ENCODE measurements around the gene QSOX1.

The QSOX1 gene

DNA sequence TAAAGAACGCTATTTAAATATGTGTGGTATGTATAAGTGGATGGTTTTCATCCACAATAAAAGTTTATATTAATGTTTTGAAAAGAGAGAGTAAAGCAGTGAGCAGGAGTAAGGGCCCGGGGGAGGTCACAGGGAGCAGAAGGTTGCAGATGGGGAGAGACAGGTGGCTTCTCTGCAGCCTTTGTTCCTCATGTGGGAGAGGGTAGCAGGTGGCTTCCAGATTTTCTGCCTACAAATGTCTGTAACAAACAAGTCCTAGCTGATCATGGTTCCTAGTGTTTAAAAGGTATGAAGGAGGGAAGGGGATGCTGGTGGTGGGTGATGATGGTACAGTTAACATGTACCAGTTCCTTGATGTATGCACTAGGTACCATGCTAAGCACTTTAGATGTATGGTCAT lies 18.8 kb downstream of the QSOX1 start:
- DNase-seq = no peak

- no peak for DNase-seq
Measured at GRCh38 chr1:180173952-180174351, 19.3 kb downstream of the QSOX1 start.

GRCh38 chr1:180175291-180175690 lies 20.6 kb downstream of the QSOX1 start:
- no peak for DNase-seq

DNA sequence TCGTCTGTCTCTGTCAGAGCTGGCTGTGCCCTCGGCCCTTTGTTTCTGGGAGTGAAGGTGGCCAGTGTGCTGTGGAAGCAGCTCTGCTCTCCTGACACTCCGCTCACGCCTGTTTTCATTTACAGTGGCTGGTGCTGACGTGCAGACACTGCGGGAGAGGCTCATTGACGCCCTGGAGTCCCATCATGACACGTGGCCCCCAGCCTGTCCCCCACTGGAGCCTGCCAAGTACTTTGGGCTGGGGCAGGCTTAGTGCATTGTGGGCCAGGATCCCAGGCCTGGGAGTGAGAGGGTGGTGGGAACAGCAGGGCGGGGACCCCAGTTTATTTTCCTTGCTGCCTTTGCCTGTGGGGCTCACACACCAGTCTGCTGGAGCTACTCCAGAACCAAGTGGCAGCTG lies 21.1 kb downstream of the QSOX1 start:
- DNase-seq = no peak

GRCh38 chr1:180176965-180177364 lies 22.3 kb downstream of the QSOX1 start:
- DNase-seq = no peak

DNA sequence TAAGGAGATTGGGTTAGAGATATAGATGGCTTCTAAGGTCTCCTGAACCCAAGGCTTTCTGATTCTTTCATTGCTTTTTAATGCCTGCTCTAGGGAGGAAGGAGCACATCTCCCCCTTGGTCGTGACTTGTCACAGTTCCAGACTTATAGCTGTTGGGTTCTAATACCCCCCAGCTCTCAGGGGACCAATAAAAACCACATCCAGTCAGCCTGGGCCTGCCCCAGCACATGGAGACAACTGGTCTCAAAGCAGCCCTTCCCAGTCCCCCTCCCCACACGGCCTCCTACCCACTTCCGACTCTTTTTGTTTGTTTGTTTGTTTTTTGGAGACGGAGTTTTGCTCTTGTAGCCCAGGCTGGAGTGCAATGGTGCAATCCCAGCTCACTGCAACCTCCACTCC lies 23.3 kb downstream of the QSOX1 start:
- no peak for DNase-seq

DNA sequence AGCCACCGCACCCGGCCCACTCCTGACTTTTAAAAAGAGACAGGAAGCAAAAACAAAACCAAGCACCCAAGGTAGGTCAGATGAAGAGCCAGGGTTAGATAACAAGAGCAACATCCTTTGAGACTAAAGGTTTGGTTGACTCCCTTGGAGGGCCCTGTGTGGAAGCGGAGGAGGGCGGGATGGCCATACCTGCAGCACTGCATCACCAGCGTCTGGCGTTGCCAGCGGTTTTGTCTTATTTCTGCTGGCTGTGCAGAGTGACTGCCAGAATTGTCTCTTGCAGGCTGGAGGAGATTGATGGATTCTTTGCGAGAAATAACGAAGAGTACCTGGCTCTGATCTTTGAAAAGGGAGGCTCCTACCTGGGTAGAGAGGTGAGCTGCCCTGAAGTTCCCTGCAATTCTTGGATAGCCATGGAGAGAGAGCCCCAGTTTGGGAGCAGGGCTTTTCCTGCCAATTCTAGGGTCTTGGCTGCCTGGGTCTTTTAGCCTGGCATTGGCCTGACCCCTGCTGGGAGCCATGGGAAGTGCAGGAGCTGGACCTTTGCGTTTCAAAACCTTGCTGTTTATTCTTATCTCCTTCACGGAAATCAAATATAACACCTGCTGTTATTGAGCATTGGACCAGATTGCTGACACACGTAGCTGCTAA lies 24.0 kb downstream of the QSOX1 start:
- no peak for DNase-seq

DNA sequence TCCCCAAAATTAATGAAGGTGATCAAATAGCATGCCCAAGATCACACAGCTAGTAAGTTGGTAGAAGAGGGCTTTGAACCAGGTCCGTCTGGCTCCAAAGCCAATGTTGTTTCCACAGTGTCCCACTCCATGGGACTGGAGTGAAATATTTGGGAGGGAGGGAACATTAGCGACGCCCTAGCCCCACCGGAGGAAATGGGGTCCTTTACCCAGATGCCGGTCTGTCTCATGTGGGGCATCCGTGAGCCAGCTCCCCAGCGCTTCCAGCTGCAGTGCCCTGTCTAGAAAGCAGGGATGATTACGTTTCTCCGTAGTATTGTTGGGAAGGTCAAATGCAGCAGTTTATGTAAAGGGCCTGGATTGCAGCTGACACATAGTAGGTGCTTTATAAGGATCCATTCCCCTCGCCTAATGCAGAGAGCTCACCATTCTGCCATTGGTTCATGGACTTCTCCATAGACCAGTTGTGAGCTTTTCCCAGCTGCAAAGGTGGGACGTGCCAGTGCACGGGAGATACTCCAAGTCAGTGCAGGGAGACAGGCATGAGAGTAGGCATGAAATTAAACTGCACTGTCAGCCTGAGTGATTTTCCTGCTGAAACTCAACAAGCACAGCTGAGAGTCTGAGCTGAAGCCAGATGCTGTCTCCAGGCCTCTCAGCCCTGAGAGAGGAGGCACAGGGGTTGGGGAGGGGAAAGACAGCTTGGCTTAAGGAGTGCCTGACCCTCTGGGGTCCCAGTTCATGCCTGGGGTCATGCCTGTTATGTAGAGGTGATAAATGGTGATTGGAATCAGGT lies 24.7 kb downstream of the QSOX1 start:
- no peak for DNase-seq

DNA sequence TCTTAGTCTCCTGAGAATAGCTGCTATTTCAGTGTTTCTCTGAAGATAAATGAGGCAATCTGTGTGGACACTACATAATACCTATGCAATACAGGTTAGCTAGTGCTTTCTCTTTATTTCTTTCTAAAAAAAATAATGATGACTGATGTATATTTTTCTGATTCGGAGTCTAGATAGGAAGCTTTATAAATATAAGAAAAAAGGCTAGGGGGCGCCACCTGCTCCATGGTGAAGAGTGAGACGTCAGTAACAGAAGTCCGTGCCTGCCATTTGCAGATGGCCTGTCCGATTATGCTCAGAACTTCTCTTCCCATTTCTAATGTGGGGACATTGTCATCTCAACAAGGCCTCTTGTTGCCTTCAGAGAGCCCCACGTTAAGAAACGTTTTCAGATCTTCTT lies 26.4 kb downstream of the QSOX1 start:
- peak; percentile 26 for DNase-seq

- no peak for DNase-seq
Measured at GRCh38 chr1:180181996-180182642, 27.4 kb downstream of the QSOX1 start.

- DNase-seq = no peak
Measured at GRCh38 chr1:180182643-180183311, 28.1 kb downstream of the QSOX1 start.

DNA sequence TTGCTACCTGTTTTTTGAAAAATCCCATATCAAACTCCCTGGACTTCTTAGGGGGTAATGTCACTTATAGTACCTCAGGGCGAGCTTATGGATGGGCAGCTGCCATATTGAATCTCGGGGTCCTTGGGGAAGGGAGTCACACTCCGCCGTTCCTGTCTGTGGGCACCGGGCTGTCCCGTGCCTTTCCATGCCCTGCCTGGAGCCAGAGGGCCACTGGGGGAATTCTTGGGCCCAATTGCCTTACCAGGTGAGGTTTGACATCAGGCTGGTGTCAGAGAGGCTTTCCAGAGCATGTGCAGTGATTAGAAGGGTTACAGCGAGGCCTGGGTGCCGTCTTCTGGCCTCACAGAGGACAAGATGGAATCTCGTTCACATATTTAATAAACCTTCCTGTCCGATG lies 28.8 kb downstream of the QSOX1 start:
- DNase-seq = no peak

DNA sequence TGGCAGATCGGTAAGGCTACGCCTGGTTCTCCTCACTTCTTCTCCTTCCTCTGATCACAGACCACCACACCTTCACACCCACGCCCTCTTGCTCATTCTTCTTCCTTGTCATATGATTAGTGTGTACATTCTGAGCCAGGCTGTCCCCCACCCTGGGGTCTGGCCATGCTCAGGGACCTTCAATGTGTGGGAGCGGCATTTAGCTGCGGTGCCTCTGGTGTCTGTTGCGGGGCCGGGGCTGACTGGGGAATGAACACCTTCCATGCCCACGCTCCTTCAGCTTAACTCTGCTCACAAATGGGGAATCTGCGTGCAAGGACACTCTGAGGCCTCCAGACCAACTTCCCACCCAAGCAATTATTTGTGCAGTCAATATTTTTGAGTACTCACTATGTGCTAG lies 29.4 kb downstream of the QSOX1 start:
- no peak for DNase-seq

DNA sequence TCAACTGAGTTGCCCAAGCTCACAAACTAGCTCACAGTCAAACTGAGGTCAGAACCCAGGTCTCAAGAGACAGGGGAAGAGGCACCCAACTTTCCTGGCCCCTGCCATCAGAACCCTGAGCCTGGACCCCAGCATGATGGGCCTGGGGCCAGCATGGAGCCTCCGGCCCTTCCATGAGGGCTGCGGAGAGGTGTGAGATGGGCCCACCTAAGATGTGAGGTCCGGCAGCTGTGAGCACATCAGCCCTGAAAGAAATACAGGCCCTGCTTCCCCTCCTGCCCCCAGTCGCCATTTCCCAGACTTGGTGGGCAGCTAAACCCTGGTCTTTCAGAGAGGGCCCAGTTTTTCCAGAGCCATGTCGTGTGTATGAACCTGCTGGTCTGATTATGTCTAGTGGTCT lies 30.6 kb downstream of the QSOX1 start:
- DNase-seq = no peak

DNA sequence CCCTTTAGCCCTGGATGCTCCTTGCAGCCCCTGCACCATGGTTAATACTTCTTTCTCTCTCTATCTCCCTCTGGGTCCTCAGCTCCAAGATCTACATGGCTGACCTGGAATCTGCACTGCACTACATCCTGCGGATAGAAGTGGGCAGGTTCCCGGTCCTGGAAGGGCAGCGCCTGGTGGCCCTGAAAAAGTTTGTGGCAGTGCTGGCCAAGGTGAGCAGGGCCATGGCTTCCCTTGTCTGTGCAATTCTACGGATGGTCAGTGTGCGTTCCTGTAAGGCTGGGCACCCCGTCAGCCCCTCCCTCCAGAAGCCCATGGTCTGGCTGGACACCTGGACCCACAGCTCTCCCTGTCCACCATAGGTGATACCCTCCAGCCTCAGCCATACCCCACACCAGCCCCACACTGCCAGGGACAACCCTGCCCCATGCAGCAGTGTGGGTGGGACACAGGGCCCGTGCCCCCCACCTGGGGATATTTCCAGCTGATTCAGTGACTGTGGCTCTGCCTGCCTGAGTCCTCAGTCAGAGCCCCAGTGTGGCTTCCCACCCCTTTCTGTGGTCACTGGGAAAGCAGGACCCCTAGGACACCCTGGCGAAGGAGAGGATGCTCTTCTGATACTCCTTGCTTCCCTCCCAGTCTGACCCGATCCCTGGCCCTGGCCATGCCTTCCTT lies 31.4 kb downstream of the QSOX1 start:
- no peak for DNase-seq

DNA sequence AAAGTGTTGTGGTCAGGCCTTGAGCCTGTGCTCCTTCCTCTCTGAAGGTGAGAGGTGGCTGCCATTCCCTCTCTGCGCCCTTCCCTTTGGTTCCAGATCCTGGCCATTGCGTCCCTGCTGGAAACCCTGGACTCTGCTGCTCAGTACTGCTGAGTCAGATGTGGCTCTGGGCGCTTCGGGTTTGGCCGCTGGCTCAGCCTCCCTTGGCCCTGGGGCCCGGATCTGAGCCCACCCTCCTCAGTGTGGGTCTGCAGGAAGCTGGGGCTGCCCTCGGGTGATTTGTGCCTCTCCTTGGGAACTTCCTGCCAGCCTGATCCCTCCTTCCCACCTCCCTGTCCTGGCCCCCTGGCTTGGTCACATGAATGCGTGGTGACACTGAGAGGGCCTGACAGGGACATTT lies 32.2 kb downstream of the QSOX1 start:
- no peak for DNase-seq

DNA sequence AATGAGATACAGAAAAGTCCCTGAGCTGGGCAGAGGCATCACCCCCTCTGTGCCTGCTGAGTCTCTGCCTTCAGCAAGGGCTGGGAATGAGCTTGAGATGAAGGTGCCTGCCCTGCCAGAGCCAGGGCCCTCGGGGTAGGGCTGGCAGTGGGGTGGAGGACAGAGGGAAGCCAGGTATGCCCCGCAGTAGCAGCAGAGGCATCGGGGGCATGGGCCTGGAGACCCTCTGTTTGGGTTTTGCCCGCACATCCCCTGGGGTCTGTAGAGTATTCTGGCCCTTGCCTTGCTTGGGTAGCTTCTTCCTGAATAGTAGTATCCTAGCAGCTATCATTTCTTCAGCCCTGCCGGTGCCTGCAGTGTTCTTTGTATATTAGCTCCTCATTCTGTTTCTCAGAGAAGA lies 33.0 kb downstream of the QSOX1 start:
- DNase-seq = no peak

GRCh38 chr1:180188091-180188506 lies 33.4 kb downstream of the QSOX1 start:
- peak; percentile 40 for DNase-seq

DNA sequence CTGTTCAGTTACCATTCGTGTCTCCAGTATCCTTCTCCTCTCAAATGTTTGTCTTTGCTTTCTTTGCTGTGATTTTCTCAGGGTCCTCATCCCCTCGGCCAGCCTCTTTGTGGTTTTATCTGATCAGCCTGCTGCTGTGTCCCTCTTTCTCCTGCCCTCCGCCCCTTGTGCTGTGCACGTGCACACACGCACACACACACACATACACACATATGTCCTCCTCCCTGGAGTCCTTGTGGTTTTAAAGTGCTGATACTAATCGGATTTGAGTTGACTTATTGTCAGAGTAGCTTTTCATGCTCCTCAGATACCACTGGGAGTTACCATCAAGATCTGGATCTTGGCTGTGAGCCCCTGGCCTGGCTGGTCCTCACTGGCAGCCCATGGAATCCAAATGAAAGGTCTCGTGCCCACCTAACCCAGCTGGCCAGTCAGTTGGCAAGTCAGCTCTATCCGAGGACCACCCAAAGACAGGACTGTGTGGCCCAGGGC lies 34.1 kb downstream of the QSOX1 start:
- no peak for DNase-seq

- DNase-seq = no peak
Measured at GRCh38 chr1:180190091-180190490, 35.4 kb downstream of the QSOX1 start.

DNA sequence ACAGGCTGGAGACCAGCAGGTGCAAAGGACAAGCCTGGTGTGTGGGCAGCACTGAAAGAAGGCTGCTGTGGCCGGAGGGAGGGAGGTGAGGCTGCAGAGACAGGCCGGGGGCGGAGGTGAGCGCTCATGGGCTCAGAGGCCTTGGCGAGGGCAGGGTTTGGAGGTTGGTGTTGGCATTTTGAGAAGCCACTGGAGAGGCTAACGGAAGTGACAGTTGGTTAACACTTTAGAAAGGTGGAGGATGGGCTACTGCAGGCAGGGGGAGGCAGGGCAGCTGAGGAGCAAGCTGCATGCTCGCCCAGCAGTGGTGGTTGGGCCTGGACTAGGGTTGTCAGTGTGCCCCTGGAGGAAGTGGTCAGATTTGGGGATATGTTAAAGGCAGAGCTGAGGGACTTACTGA lies 37.5 kb downstream of the QSOX1 start:
- no peak for DNase-seq

DNA sequence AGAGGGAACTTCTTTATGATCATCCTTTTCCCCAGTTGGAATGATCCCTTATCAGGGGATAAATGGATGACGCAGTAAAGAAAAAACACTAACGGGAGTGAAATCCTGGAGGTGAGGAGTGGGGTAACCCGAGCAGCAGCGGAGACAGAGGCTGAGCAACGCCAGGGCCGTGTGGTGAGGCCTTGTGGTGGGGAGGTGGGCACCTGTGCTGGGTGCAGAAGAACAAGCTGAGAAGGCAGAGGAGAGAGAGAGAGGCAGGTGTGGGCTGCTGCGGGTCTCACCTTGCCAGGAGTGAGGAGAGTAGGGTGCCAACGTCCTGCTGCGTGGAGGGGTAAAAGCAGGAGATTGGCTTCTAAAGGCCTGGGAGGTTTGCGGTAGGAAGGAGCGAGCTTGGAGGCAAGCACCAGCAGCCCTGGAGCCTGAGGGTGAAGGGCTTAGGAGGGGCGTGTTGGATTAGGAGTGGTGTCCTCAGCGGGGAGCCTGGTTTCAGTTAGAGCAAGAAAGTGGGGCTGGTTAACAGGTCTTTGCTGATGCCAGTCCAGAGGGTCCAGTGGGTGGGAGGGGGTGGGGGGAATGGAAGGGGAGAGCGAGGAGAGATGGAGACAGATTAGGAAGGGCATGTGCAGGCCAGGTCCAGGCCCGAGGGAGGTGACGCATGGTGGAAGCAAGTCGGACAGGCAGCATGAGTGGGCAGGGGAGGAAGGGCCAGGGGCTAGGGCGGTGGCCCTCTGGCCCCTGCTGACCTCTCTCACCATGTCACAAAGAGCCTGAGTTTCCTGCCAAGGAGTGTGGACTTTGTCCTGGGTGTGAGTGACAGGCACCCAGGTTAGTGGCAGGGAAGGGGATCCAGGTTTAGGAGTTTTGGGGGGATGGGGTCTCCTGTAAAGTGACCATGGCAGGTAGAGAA lies 38.7 kb downstream of the QSOX1 start:
- DNase-seq = no peak

Data from NCI-H510A (cell line).